ENCODE measurements around the gene C11orf71.

Gene C11orf71

GRCh38 chr11:114399490-114400215 lies 658 bp downstream of the C11orf71 start:
- peak; percentile 42 for DNase-seq (ENCODE audit: low read depth, low spot score)

GRCh38 chr11:114398303-114398920 lies 1.9 kb downstream of the C11orf71 start:
- DNase-seq (ENCODE audit: low read depth, low spot score) = no peak

GRCh38 chr11:114397349-114397982 lies 2.8 kb downstream of the C11orf71 start:
- no peak for DNase-seq (ENCODE audit: low read depth, low spot score)

- DNase-seq (ENCODE audit: low read depth, low spot score) = no peak
Observed at GRCh38 chr11:114396916-114397315, 3.4 kb downstream of the C11orf71 start.

- DNase-seq (ENCODE audit: low read depth, low spot score) = no peak
Observed at GRCh38 chr11:114395736-114396135, 4.6 kb downstream of the C11orf71 start.

- DNase-seq (ENCODE audit: low read depth, low spot score) = no peak
Observed at GRCh38 chr11:114392735-114393667, 7.3 kb downstream of the C11orf71 start.

- DNase-seq (ENCODE audit: low read depth, low spot score) = no peak
Observed at GRCh38 chr11:114386545-114386944, 13.8 kb downstream of the C11orf71 start.

GRCh38 chr11:114386131-114386530 lies 14.2 kb downstream of the C11orf71 start:
- no peak for DNase-seq (ENCODE audit: low read depth, low spot score)

GRCh38 chr11:114384487-114384886 lies 15.8 kb downstream of the C11orf71 start:
- no peak for DNase-seq (ENCODE audit: low read depth, low spot score)

- no peak for DNase-seq (ENCODE audit: low read depth, low spot score)
Observed at GRCh38 chr11:114382509-114382908, 17.8 kb downstream of the C11orf71 start.

GRCh38 chr11:114379394-114380069 lies 20.8 kb downstream of the C11orf71 start:
- DNase-seq (ENCODE audit: low read depth, low spot score) = no peak

GRCh38 chr11:114377612-114378267 lies 22.6 kb downstream of the C11orf71 start:
- DNase-seq (ENCODE audit: low read depth, low spot score) = no peak

GRCh38 chr11:114375052-114375451 lies 25.3 kb downstream of the C11orf71 start:
- no peak for DNase-seq (ENCODE audit: low read depth, low spot score)

GRCh38 chr11:114368918-114369680 lies 31.2 kb downstream of the C11orf71 start:
- DNase-seq (ENCODE audit: low read depth, low spot score) = no peak

GRCh38 chr11:114367244-114367957 lies 32.9 kb downstream of the C11orf71 start:
- no peak for DNase-seq (ENCODE audit: low read depth, low spot score)

GRCh38 chr11:114366331-114367243 lies 33.7 kb downstream of the C11orf71 start:
- no peak for DNase-seq (ENCODE audit: low read depth, low spot score)

- no peak for DNase-seq (ENCODE audit: low read depth, low spot score)
Observed at GRCh38 chr11:114362958-114363357, 37.4 kb downstream of the C11orf71 start.

GRCh38 chr11:114362326-114362725 lies 38.0 kb downstream of the C11orf71 start:
- DNase-seq (ENCODE audit: low read depth, low spot score) = no peak
